DOHH2 (cell line): ENCODE measurements around the gene CHMP4A.
"Not testable (repeated sequence)": the region's sequence is repeated elsewhere in the genome, so short reads cannot be mapped to it uniquely, and the experiment has no call there.

Source experiments
- EZH2phosphoT487 ChIP-seq: fragments of 200-600 bp; sonication (generic); IDR thresholded peaks from 2 replicates; pipeline ENCODE4 v1.6.1; 2017; ENCODE audit warnings: borderline replicate concordance, mild to moderate bottlenecking, antibody characterized with exemption, low read length, moderate library complexity, mixed read lengths
- TF ChIP-seq, protein P1 (sequence below): fragments of 200-600 bp; sonication (generic); IDR thresholded peaks from one replicate; pipeline ENCODE4 v1.5.1; 2014; ENCODE audit warnings: antibody characterized with exemption, mild to moderate bottlenecking, low read depth, low read length; ENCODE audit not compliant: poor library complexity, severe bottlenecking

DNA sequence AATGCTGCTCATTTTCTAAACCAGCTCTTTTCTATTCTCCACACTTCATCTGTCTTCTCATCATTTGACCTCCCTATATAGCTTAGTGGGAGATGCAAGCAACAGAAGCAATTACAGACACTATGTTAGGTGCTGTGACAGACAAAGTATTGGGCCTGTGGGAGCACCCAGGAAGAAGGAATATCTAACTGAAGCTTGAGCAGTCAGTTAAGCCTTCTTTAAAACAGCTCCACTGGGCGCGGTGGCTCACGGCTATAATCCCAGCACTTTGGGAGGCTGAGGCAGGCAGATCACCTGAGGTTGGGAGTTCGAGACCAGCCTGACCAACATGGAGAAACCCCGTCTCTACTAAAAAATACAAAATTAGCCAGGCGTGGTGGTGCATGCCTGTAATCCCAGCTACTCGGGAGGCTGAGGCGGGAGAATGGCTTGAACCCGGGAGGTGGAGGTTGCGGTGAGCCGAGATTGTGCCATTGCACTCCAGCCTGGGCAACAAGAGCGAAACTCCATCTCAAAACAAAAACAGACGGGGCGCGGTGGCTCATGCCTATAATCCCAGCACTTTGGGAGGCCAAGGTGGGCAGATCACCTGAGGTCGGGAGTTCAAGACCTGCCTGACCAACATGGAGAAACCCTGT lies 9.9 kb downstream of the CHMP4A start:
- TF ChIP-seq, protein P1, sequence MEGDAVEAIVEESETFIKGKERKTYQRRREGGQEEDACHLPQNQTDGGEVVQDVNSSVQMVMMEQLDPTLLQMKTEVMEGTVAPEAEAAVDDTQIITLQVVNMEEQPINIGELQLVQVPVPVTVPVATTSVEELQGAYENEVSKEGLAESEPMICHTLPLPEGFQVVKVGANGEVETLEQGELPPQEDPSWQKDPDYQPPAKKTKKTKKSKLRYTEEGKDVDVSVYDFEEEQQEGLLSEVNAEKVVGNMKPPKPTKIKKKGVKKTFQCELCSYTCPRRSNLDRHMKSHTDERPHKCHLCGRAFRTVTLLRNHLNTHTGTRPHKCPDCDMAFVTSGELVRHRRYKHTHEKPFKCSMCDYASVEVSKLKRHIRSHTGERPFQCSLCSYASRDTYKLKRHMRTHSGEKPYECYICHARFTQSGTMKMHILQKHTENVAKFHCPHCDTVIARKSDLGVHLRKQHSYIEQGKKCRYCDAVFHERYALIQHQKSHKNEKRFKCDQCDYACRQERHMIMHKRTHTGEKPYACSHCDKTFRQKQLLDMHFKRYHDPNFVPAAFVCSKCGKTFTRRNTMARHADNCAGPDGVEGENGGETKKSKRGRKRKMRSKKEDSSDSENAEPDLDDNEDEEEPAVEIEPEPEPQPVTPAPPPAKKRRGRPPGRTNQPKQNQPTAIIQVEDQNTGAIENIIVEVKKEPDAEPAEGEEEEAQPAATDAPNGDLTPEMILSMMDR: not testable (repeated sequence)
- TF ChIP-seq EZH2phosphoT487: not testable (repeated sequence)
